Inflammatory macrophage treated with lipopolysaccharide for 4 hours (primary cell): ENCODE measurements around the gene PTTG1IP.

Experiments used
- DNase-seq: peaks from one replicate; pipeline ENCODE4 v3.0.0-alpha.2; 2020

Gene PTTG1IP

GRCh38 chr21:44858291-44858690 is 15.2 kb downstream of the PTTG1IP start:
- no peak for DNase-seq

GRCh38 chr21:44857127-44857892 is 16.2 kb downstream of the PTTG1IP start:
- DNase-seq: no peak

- no peak for DNase-seq
These were observed 17.4 kb downstream of the PTTG1IP start for GRCh38 chr21:44856131-44856530.

- DNase-seq: no peak
These were observed 17.9 kb downstream of the PTTG1IP start for GRCh38 chr21:44855572-44855971.

- DNase-seq: no peak
These were observed 18.6 kb downstream of the PTTG1IP start for GRCh38 chr21:44854664-44855446.

GRCh38 chr21:44854391-44854663 is 19.2 kb downstream of the PTTG1IP start:
- no peak for DNase-seq

GRCh38 chr21:44853601-44854390 is 19.7 kb downstream of the PTTG1IP start:
- DNase-seq: no peak

- no peak for DNase-seq
These were observed 22.4 kb downstream of the PTTG1IP start for GRCh38 chr21:44850905-44851657.

- no peak for DNase-seq
These were observed 23.2 kb downstream of the PTTG1IP start for GRCh38 chr21:44850208-44850800.

GRCh38 chr21:44849616-44850130 is 23.8 kb downstream of the PTTG1IP start:
- peak; percentile 76 for DNase-seq

- DNase-seq: no peak
These were observed 24.5 kb downstream of the PTTG1IP start for GRCh38 chr21:44848821-44849521.

GRCh38 chr21:44847261-44848056 is 26.0 kb downstream of the PTTG1IP start:
- DNase-seq: no peak

- DNase-seq: peak; percentile 77
These were observed 26.8 kb downstream of the PTTG1IP start for GRCh38 chr21:44846485-44847260.

- DNase-seq: no peak
These were observed 27.3 kb downstream of the PTTG1IP start for GRCh38 chr21:44846224-44846484.

- DNase-seq: peak; percentile 55
These were observed 27.9 kb downstream of the PTTG1IP start for GRCh38 chr21:44845418-44846223.

- DNase-seq: no peak
These were observed 29.2 kb downstream of the PTTG1IP start for GRCh38 chr21:44844256-44844655.

- DNase-seq: no peak
These were observed 30.6 kb downstream of the PTTG1IP start for GRCh38 chr21:44842721-44843445.

GRCh38 chr21:44842087-44842486 is 31.4 kb downstream of the PTTG1IP start:
- DNase-seq: no peak

GRCh38 chr21:44840771-44841170 is 32.7 kb downstream of the PTTG1IP start:
- no peak for DNase-seq
